Body of pancreas (tissue), 4 donors: ENCODE data around the gene PARP16. TPM values are rescaled to one million over a fixed set of nuclear protein-coding genes. Genes with fewer than 3 reads are reported as not detected.

ENCODE experiments used
- ATAC-seq: fragments of 150-250 bp; one replicate; pipeline ENCODE4 v1.9.1; 2016
- DNase-seq, 4 donors: peaks; one replicate each; pipeline ENCODE4 v3.0.0-alpha.2; 2019
- H3K27ac ChIP-seq, 4 donors: fragments of 200-600 bp; sonication (generic); 1 replicate in 3 of 4; 2 replicates in 1 of 4; pipeline versions ENCODE4 v1.5.1 to v1.6.1; 2016 to 2019; ENCODE audit warnings: mild to moderate bottlenecking in 1 of 4, mixed read lengths in 1 of 4, moderate library complexity in 1 of 4
- H3K27me3 ChIP-seq, 2 donors: fragments of 200-600 bp; sonication (generic); one replicate each; pipeline ENCODE4 v1.6.0; 2016; ENCODE audit warnings: mild to moderate bottlenecking in 1 of 2
- H3K36me3 ChIP-seq, 2 donors: fragments of 200-600 bp; sonication (generic); replicated peaks in 1 of 2; 2 replicates each; pipeline ENCODE4 v1.5.1; 2016; ENCODE audit warnings: low read depth in 2 of 2; ENCODE audit not compliant: insufficient read depth in 1 of 2
- H3K4me1 ChIP-seq: fragments of 200-600 bp; sonication (generic); one replicate; pipeline ENCODE4 v1.6.0; 2016
- H3K4me3 ChIP-seq, 2 donors: fragments of 200-600 bp; sonication (generic); 1 replicate in 1 of 2; 2 replicates in 1 of 2; pipeline ENCODE4 v1.5.1; 2016 to 2019
- H3K9me3 ChIP-seq, 3 donors: fragments of 200-600 bp; sonication (generic); 1 replicate in 2 of 3; 2 replicates in 1 of 3; pipeline ENCODE4 v1.5.1; 2016
- CTCF ChIP-seq, 7 experiments: fragments of 450-650 bp in 4 of 7; fragments of 200-600 bp in 3 of 7; sonication (generic) in 3 of 7; IDR thresholded peaks; one replicate each; pipeline ENCODE4 v1.5.1; 2016 to 2019; ENCODE audit warnings: antibody characterized with exemption in 7 of 7
- POLR2A ChIP-seq, 3 donors: fragments of 450-650 bp; IDR thresholded peaks; one replicate each; pipeline ENCODE4 v1.6.1; 2016; ENCODE audit warnings: antibody characterized with exemption in 3 of 3, mild to moderate bottlenecking in 2 of 3
- WGBS, 2 donors: methylation state at CpG; one replicate each; pipeline ENCODE4 v1.1.5; 2017; 5-methylcytosine and 5-hydroxymethylcytosine counted together
- intact Hi-C: fragments of 100-400 bp; cut with DNase I; formaldehyde crosslinking; loops from one replicate; pipeline ENCODE4 v1.15.1; 2023
- small RNA-seq: library from RNA; depleted of rRNA; stranded (forward); fragments of <200 nt; gene quantifications from one replicate; pipeline ENCODE3, GENCODE V24; 2016
- total RNA-seq, 2 donors: library from RNA; depleted of rRNA; stranded (reverse); fragments of >200 nt; gene quantifications; one replicate each; pipeline ENCODE4 v1.1.0, GENCODE V29; 2016

The PARP16 gene
- total RNA-seq, 2 donors from 2014 or later = 5.2 to 17.5 TPM

GRCh38 chr15:65209701-65210643, 76.7 kb downstream of the PARP16 start:
- TF ChIP-seq CTCF (IDR thresholded peaks at IDR 0.05) = no peak
- DNase-seq = peak in 1 of 4 donors; percentile 17

GRCh38 chr15:65208647-65209046, 78.0 kb downstream of the PARP16 start:
- no peak overlapping the region for H3K4me3 ChIP-seq
- no peaks in the 10 kb centered on the region for H3K4me1 ChIP-seq
- H3K9me3 ChIP-seq = no peaks in the 10 kb centered on the region
- 97 to 100% methylated on average over 2 of the region's 2 CpGs for WGBS, 2 donors
- no peak for TF ChIP-seq CTCF (IDR thresholded peaks at IDR 0.05)
- no peak for TF ChIP-seq POLR2A (IDR thresholded peaks at IDR 0.05)
- intact Hi-C loops = no loop called here
- H3K27ac ChIP-seq = no peak overlapping the region
- no peaks in the 10 kb centered on the region for H3K27me3 ChIP-seq
- DNase-seq (no peak), ATAC-seq (no peak)
- no peaks in the 10 kb centered on the region for H3K36me3 ChIP-seq

More at GRCh38 chr15:65209701-65210643, 76.7 kb downstream of the PARP16 start:
- no peak overlapping the region for H3K4me3 ChIP-seq
- no peaks in the 10 kb centered on the region for H3K9me3 ChIP-seq
- ATAC-seq = no peak
- intact Hi-C loops = no loop called here
- no peaks in the 10 kb centered on the region for H3K27me3 ChIP-seq
- H3K4me1 ChIP-seq = no peaks in the 10 kb centered on the region
- H3K36me3 ChIP-seq = no peaks in the 10 kb centered on the region
- no peak overlapping the region for H3K27ac ChIP-seq
- WGBS, 2 donors = 63 to 75% methylated on average over 12 to 17 of the region's 17 CpGs

Small RNAs within 50 kb of the gene (small RNA-seq; reads per million reads assigned to genes)
- gene AC068213.1 (not detected), gene RNU5A-1 (4,482 reads per million, percentile 99 among the genes with 10 or more reads in this experiment), gene RNU5B-1 (361 reads per million, percentile 98 among the genes with 10 or more reads in this experiment), gene RNU6-686P (not detected), gene SNORA24B (not detected)

Other genes starting within 250 kb of the PARP16 start
- gene SLC51B, start 241.5 kb downstream of the PARP16 start, total RNA-seq = not detected
- 1 to 10 TPM; 3.1 to 4.6 TPM for gene RASL12, start 218.9 kb downstream of the PARP16 start, total RNA-seq
- not detected for gene KBTBD13, start 210.1 kb downstream of the PARP16 start, total RNA-seq
- gene UBAP1L, start 171.7 kb downstream of the PARP16 start, total RNA-seq = 1 to 10 TPM; 3.4 to 4.6 TPM
- 10 to 100 TPM; 18.2 to 35.6 TPM for gene PDCD7, start 153.1 kb downstream of the PARP16 start, total RNA-seq
- 10 to 100 TPM; 16.2 to 19.2 TPM for gene CLPX, start 101.5 kb downstream of the PARP16 start, total RNA-seq
- 10 to 100 TPM in 1 of 2 donors, 1 to 10 TPM in 1; 4.4 to 18.8 TPM for gene CILP, start 75.4 kb downstream of the PARP16 start, total RNA-seq
- not detected for gene RNU5A-1, start 9.2 kb upstream of the PARP16 start, total RNA-seq
- gene RNU5B-1, start 17.8 kb upstream of the PARP16 start, total RNA-seq = not detected
- gene IGDCC3, start 91.1 kb upstream of the PARP16 start, total RNA-seq = not detected
- 1 to 10 TPM in 1 of 2 donors, under 1 TPM in 1; 0.26 to 2.6 TPM for gene IGDCC4, start 136.1 kb upstream of the PARP16 start, total RNA-seq
- 10 to 100 TPM; 13.0 to 27.4 TPM for gene DPP8, start 230.8 kb upstream of the PARP16 start, total RNA-seq
- gene HACD3, start 243.6 kb upstream of the PARP16 start, total RNA-seq = 10 to 100 TPM; 10.9 to 35.8 TPM